Glutamatergic neuron (in vitro differentiated cells): ENCODE results near the gene KIAA0930. TPM values are rescaled to one million over a fixed set of nuclear protein-coding genes. Genes with fewer than 3 reads are reported as not detected.

Source experiments
- DNase-seq: peaks from one replicate; pipeline ENCODE4 v3.0.0; 2022
- H3K27ac Mint-ChIP-seq: one replicate; pipeline ENCODE4 v1.8.0; 2020; ENCODE audit warnings: mild to moderate bottlenecking, mixed read lengths, inconsistent platforms; ENCODE audit not compliant: unreplicated experiment
- H3K27me3 Mint-ChIP-seq: one replicate; pipeline ENCODE4 v1.8.0; 2020; ENCODE audit warnings: mild to moderate bottlenecking, moderate library complexity, mixed read lengths, inconsistent platforms; ENCODE audit not compliant: unreplicated experiment
- H3K36me3 Mint-ChIP-seq: one replicate; pipeline ENCODE4 v1.8.0; 2020; ENCODE audit warnings: mild to moderate bottlenecking, mixed read lengths, inconsistent platforms; ENCODE audit not compliant: unreplicated experiment
- H3K4me1 Mint-ChIP-seq: one replicate; pipeline ENCODE4 v1.8.0; 2020; ENCODE audit warnings: mild to moderate bottlenecking, low read depth, mixed read lengths, inconsistent platforms; ENCODE audit not compliant: unreplicated experiment
- H3K4me3 Mint-ChIP-seq: one replicate; pipeline ENCODE4 v1.8.0; 2020; ENCODE audit warnings: mild to moderate bottlenecking, mixed read lengths, inconsistent platforms; ENCODE audit not compliant: unreplicated experiment
- H3K9me3 Mint-ChIP-seq: one replicate; pipeline ENCODE4 v1.8.0; 2020; ENCODE audit warnings: mild to moderate bottlenecking, moderate library complexity, mixed read lengths, inconsistent platforms; ENCODE audit not compliant: unreplicated experiment
- total RNA-seq: library from RNA; stranded (reverse); fragmentation: NEBNext Ultra II Directional; extraction: Animal tissue kit (Norgen Biotek cat#: 25700); gene quantifications from one replicate; pipeline ENCODE4 v1.2.1, GENCODE V29; 2021; ENCODE audit not compliant: unreplicated experiment
- TF ChIP-seq, protein P1 (sequence below): fragments of 200-600 bp; sonication (generic); IDR thresholded peaks from one replicate; pipeline ENCODE4 v1.5.0; 2021; ENCODE audit not compliant: partially characterized antibody, unreplicated experiment

Gene KIAA0930
- total RNA-seq, 1 donor from 2014 or later = 170 TPM

DNA sequence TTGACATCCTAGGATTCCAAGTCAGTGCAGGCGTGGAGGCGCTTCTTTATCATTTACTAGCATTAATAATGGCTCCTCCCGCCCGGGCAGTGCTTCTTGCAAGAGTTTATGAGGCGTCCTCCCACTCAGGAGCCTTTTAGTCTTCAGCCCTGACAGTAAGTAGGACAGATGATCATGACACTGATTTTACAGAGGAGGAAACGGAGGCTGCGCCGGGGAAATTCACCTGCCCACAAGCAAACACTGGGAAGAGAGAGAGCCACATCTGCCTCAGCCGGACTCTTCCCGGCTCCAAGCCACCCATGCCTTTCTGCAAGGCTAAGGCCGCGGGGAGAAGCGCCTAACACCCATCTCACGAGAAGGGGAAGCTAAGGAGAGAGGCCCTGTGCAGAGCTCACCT lies 35.9 kb downstream of the KIAA0930 start:
- peaks cover 21% of the 10 kb centered on the region for H3K9me3 Mint-ChIP-seq
- peaks cover 10% of the 10 kb centered on the region for H3K27me3 Mint-ChIP-seq
- no peak for DNase-seq
- no peaks in the 10 kb centered on the region for H3K36me3 Mint-ChIP-seq
- no peak overlapping the region for H3K4me3 Mint-ChIP-seq
- peaks cover 30% of the 10 kb centered on the region for H3K4me1 Mint-ChIP-seq
- TF ChIP-seq, protein P1, sequence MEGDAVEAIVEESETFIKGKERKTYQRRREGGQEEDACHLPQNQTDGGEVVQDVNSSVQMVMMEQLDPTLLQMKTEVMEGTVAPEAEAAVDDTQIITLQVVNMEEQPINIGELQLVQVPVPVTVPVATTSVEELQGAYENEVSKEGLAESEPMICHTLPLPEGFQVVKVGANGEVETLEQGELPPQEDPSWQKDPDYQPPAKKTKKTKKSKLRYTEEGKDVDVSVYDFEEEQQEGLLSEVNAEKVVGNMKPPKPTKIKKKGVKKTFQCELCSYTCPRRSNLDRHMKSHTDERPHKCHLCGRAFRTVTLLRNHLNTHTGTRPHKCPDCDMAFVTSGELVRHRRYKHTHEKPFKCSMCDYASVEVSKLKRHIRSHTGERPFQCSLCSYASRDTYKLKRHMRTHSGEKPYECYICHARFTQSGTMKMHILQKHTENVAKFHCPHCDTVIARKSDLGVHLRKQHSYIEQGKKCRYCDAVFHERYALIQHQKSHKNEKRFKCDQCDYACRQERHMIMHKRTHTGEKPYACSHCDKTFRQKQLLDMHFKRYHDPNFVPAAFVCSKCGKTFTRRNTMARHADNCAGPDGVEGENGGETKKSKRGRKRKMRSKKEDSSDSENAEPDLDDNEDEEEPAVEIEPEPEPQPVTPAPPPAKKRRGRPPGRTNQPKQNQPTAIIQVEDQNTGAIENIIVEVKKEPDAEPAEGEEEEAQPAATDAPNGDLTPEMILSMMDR = no peak
- H3K27ac Mint-ChIP-seq = no peak overlapping the region

DNA sequence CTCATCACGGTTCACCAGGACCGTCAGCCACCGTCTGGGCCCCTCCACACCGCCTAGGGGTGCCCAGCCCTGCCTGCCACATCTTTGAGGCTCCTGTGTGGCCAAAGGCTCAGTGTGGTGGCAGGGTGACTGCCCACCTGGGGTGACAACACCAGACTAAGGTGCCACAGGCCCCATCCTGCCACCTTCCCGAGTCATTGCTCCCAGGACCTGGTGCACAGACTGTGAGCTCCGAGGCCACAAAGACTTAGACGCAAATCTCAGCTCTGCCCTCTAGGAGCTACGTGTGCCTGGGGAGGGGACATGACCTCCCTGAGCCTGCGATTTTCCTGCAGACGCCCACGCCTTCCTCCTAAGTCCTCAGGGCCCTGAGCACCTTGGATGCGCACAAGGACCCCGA lies 36.5 kb downstream of the KIAA0930 start:
- no peak overlapping the region for H3K4me3 Mint-ChIP-seq
- TF ChIP-seq, protein P1 = no peak
- H3K4me1 Mint-ChIP-seq = peaks cover 28% of the 10 kb centered on the region
- no peak for DNase-seq
- no peak overlapping the region for H3K27ac Mint-ChIP-seq
- peaks cover 9% of the 10 kb centered on the region for H3K27me3 Mint-ChIP-seq
- H3K9me3 Mint-ChIP-seq = peaks cover 16% of the 10 kb centered on the region
- no peaks in the 10 kb centered on the region for H3K36me3 Mint-ChIP-seq

DNA sequence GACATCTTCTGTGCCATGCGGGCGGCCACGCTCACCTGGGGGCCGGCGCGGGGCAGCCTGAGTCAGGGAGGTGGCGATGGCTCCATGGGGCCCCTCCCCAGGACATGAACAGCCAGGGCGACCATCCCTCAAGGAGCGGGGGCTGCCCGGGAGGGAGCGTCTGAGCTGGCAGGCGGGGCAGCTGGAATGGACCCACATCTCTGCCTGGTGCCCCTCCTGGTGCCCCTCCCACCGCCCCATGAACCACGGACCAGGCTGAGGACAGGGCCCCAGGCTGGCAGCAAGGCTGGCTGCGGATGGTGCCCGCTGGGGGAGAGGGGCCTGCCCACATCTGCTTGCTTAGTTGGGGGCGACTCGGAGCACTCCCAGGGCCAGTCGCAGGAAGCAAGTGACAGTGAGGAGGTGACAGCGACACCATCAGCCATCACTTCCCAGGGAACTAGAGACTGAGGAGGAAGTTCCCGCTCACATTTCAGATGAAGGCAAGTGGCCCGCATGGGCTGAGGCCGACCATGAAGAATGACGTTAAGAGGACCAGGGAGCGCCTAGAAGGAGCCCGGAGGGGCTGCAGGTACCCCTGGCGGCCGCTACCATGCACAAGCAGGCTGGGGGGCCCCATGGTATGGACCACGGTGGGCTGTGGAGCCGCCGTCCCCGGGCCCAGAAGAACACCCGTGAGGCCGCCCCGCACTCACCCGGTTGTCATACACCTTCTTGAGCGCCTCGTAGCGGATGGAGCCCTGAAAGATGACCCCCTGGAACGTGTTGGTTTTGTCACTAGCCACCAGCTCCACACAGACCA lies 37.3 kb downstream of the KIAA0930 start:
- peaks cover 26% of the 10 kb centered on the region for H3K4me1 Mint-ChIP-seq
- H3K36me3 Mint-ChIP-seq = no peaks in the 10 kb centered on the region
- peaks cover 7% of the 10 kb centered on the region for H3K27me3 Mint-ChIP-seq
- H3K4me3 Mint-ChIP-seq = no peak overlapping the region
- no peak for DNase-seq
- TF ChIP-seq, protein P1 = no peak
- H3K27ac Mint-ChIP-seq = no peak overlapping the region
- H3K9me3 Mint-ChIP-seq = peaks cover 14% of the 10 kb centered on the region

DNA sequence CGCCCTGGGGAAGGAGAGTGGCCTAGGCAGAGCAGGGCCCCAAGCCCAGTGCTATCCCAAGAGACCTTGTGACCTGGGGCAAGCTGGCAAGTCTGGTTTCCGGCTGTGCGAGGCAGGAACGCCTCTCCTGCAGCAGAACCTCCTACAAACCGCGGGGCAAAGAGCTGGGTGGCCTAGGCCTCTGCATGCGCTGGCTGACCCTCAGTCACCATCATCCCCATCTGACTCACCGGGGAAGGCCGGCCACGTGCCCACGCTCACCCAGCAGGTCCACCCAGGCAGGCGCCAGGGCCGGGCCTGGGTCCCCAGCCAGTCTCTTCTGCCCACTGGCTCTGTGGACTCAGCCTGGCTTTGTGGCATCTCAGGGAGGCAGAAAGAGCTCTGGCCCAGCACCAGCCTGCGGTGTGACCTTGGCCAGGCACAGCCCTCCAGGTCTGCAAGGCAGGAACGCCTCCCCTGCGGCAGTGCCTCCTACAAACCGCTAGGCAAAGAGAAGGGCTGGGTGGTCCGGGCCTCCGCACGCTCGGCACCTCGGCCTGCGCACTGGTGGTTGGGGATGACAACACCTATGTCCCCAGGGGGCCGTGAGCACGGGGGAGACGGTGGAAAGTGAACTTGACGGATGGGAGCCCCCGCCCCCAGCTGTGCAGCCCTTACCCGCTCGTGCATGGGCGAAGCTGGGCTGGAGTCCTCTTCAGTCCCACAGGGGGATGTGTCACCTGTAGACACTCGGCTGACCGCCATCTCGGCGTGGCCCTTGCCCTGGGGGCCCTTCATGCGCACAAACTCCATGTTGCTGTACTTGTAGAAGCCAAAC lies 38.2 kb downstream of the KIAA0930 start:
- Mint-ChIP-seq H3K27me3 (peaks cover 7% of the 10 kb centered on the region), H3K36me3 (no peaks in the 10 kb centered on the region), H3K4me1 (peaks cover 23% of the 10 kb centered on the region), H3K4me3 (no peak overlapping the region), H3K9me3 (peaks cover 17% of the 10 kb centered on the region), H3K27ac (no peak overlapping the region)
- TF ChIP-seq, protein P1 = no peak
- DNase-seq = no peak
